ENCODE measurements around the gene TMEM134.

Gene TMEM134, protein sequence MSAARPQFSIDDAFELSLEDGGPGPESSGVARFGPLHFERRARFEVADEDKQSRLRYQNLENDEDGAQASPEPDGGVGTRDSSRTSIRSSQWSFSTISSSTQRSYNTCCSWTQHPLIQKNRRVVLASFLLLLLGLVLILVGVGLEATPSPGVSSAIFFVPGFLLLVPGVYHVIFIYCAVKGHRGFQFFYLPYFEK

DNA sequence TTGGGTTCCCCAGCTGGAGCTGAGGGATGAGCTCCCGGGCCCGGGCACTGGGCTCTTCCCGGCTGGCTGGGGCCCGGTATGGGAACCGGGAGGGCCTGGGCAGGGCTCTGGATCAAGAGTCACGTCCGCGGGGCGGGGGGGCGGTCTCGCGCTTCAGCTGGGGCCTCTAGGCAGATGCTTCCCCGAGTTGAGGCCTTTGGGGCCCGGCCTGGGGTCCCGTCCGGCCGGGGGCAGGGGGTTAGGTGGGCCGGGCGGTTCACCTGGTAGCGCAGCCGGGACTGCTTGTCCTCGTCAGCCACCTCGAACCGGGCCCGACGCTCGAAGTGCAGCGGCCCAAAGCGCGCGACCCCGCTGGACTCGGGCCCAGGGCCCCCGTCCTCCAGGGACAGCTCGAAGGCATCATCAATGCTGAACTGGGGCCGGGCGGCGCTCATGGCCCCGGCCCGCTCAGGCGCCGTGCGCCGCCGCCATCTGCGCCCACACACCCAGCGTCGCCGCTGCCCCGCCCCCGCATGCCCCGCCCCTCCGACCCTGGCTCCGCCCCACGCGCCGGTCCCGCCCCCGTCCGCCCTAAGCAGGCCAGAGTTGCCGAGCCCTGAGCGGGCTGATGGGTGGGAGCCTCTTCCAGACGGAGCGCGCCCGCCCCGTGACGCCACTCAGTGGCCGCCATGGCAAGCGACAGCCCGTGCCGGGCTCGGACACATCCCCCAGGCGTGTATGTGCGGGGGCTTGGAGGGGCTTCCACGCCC is at the start of gene TMEM134:
Gene TMEM134 (minus strand): TSS at position 493 of the 749 bp plus-strand sequence. CDS start 59 bp downstream, at position 434.
- Histone ChIP-seq H3K9ac (ENCODE audit: low read length) (peak within 1 kb of the TSS; percentile 86), H3K4me2 (ENCODE audit: low read length) (peak within 1 kb of the TSS; percentile 77), H3K79me2 (ENCODE audit: insufficient read depth, low read length) (peaks cover 3% of the 10 kb centered on the region; the same call in 1 of the 2 replicates), H3K36me3 (ENCODE audit: insufficient read depth, low read length) (peaks cover 7% of the 10 kb centered on the region; the same call in 1 of the 2 replicates), H3K4me3 (ENCODE audit: low read depth, low read length, poor library complexity, severe bottlenecking) (peak within 1 kb of the TSS; percentile 75), H4K20me1 (ENCODE audit: insufficient read depth, low read length) (no peaks in the 10 kb centered on the region), H3K27me3 (ENCODE audit: insufficient read depth, low read length) (no peaks in the 10 kb centered on the region), H3K9me3 (ENCODE audit: low read length) (no peaks in the 10 kb centered on the region), H3F3A (ENCODE audit: insufficient read depth, low read length) (peaks cover 8% of the 10 kb centered on the region; the same call in 1 of the 2 replicates), H3K9me2 (ENCODE audit: low read depth, low read length) (no peaks in the 10 kb centered on the region), H2AFZ (ENCODE audit: low read length) (peak within 1 kb of the TSS; percentile 81; the same call in 1 of the 2 replicates), H3K4me1 (ENCODE audit: insufficient read depth, low read length, severe bottlenecking) (peaks cover 45% of the 10 kb centered on the region), H3K27ac (ENCODE audit: low read depth, low read length, poor library complexity, severe bottlenecking) (peak within 1 kb of the TSS; percentile 96)
- no peak for TF ChIP-seq EZH2 (IDR thresholded peaks at IDR 0.05; ENCODE audit: borderline replicate concordance, low read length)
- TF ChIP-seq, protein P1, sequence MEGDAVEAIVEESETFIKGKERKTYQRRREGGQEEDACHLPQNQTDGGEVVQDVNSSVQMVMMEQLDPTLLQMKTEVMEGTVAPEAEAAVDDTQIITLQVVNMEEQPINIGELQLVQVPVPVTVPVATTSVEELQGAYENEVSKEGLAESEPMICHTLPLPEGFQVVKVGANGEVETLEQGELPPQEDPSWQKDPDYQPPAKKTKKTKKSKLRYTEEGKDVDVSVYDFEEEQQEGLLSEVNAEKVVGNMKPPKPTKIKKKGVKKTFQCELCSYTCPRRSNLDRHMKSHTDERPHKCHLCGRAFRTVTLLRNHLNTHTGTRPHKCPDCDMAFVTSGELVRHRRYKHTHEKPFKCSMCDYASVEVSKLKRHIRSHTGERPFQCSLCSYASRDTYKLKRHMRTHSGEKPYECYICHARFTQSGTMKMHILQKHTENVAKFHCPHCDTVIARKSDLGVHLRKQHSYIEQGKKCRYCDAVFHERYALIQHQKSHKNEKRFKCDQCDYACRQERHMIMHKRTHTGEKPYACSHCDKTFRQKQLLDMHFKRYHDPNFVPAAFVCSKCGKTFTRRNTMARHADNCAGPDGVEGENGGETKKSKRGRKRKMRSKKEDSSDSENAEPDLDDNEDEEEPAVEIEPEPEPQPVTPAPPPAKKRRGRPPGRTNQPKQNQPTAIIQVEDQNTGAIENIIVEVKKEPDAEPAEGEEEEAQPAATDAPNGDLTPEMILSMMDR (IDR thresholded peaks at IDR 0.05; ENCODE audit: low read length): peak; percentile 64

DNA sequence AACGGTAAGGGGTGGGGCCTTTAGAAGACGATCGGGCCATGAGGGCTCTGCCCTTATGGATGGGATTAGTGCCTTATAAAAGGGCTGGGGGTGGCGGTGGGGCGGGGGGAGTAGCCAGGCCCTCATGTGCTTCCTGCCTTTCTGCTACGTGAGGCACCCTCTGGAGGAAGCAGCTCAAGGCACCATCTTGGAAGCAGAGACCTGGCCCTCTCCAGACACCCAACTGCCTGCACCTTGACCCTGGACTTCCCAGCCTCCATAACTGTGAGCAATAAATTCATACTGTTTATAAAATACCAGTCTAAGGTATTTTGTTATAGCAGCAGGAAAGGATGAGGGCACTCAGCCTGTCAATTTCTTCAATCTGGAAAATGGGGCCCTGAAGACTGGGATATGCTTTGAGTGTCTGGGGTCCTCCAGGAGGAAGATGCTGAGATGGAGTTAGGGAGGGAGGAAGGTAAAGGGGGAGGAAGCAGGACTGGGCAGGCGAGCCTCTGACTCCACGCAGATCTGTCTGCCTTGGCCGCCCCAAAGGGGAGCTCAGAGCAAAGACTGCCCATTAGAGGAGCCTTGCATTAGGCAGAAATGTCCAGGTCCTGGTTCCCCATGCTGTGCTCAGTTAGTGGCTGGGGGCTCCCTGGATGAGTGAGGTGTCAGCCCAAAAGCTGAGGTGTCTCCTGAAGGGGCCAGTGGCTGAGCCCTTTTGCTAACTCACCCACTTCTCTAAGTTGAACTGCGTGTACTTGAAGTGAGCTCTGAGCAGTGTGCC is 48.9 kb upstream of the TMEM134 start:
- Histone ChIP-seq H3K4me2 (ENCODE audit: low read length) (no peak overlapping the region), H3K36me3 (ENCODE audit: insufficient read depth, low read length) (no peaks in the 10 kb centered on the region), H4K20me1 (ENCODE audit: insufficient read depth, low read length) (no peaks in the 10 kb centered on the region), H3F3A (ENCODE audit: insufficient read depth, low read length) (no peaks in the 10 kb centered on the region), H3K27ac (ENCODE audit: low read depth, low read length, poor library complexity, severe bottlenecking) (no peak overlapping the region), H3K4me3 (ENCODE audit: low read depth, low read length, poor library complexity, severe bottlenecking) (no peak overlapping the region), H3K79me2 (ENCODE audit: insufficient read depth, low read length) (no peaks in the 10 kb centered on the region), H3K9ac (ENCODE audit: low read length) (no peak overlapping the region), H3K27me3 (ENCODE audit: insufficient read depth, low read length) (no peaks in the 10 kb centered on the region), H3K9me3 (ENCODE audit: low read length) (no peaks in the 10 kb centered on the region), H3K4me1 (ENCODE audit: insufficient read depth, low read length, severe bottlenecking) (no peaks in the 10 kb centered on the region), H2AFZ (ENCODE audit: low read length) (no peak overlapping the region), H3K9me2 (ENCODE audit: low read depth, low read length) (no peaks in the 10 kb centered on the region)
- TF ChIP-seq, protein P1 (IDR thresholded peaks at IDR 0.05; ENCODE audit: low read length): no peak
- no peak for TF ChIP-seq EZH2 (IDR thresholded peaks at IDR 0.05; ENCODE audit: borderline replicate concordance, low read length)

DNA sequence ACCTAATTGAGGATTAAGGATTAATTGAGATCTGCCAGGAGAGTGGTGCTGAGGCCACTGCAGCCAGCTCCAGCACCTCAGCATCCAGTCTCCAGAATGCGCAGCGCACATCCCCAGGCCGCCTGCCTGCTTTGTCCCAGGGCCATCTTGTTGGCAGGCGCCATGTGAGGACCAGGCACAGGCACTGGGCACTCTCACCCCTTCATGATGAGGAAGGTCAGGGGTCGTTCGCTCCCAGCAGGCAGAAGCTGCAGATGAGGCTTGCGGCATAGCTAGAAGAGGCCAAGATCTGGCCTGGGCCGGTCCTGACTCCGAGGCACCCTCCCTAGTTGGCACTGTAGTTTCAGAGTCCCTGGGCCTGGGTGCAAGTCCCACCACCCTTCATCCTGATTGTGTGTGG is 47.8 kb upstream of the TMEM134 start:
- Histone ChIP-seq H3K4me2 (ENCODE audit: low read length) (no peak overlapping the region), H4K20me1 (ENCODE audit: insufficient read depth, low read length) (no peaks in the 10 kb centered on the region), H3K79me2 (ENCODE audit: insufficient read depth, low read length) (no peaks in the 10 kb centered on the region), H3K9me2 (ENCODE audit: low read depth, low read length) (no peaks in the 10 kb centered on the region), H2AFZ (ENCODE audit: low read length) (no peak overlapping the region), H3K27ac (ENCODE audit: low read depth, low read length, poor library complexity, severe bottlenecking) (no peak overlapping the region), H3K27me3 (ENCODE audit: insufficient read depth, low read length) (no peaks in the 10 kb centered on the region), H3K9me3 (ENCODE audit: low read length) (no peaks in the 10 kb centered on the region), H3F3A (ENCODE audit: insufficient read depth, low read length) (no peaks in the 10 kb centered on the region), H3K9ac (ENCODE audit: low read length) (no peak overlapping the region), H3K4me3 (ENCODE audit: low read depth, low read length, poor library complexity, severe bottlenecking) (no peak overlapping the region), H3K4me1 (ENCODE audit: insufficient read depth, low read length, severe bottlenecking) (no peaks in the 10 kb centered on the region), H3K36me3 (ENCODE audit: insufficient read depth, low read length) (no peaks in the 10 kb centered on the region)
- no peak for TF ChIP-seq EZH2 (IDR thresholded peaks at IDR 0.05; ENCODE audit: borderline replicate concordance, low read length)
- TF ChIP-seq, protein P1 (IDR thresholded peaks at IDR 0.05; ENCODE audit: low read length): no peak
